HG02610 (cell line): ENCODE results near the gene FZD4.
A peak's percentile ranks its signal among the peaks of the same experiment; 100 is the strongest.
"Not testable (repeated sequence)": the region's sequence is repeated elsewhere in the genome, so short reads cannot be mapped to it uniquely, and the experiment has no call there.

Experiments
- ATAC-seq: cut with Tn5 transposase; IDR thresholded peaks from one replicate; pipeline ENCODE4 v1.9.1; 2021; ENCODE audit warnings: mild to moderate bottlenecking, moderate library complexity; ENCODE audit not compliant: unreplicated experiment

The FZD4 gene

DNA sequence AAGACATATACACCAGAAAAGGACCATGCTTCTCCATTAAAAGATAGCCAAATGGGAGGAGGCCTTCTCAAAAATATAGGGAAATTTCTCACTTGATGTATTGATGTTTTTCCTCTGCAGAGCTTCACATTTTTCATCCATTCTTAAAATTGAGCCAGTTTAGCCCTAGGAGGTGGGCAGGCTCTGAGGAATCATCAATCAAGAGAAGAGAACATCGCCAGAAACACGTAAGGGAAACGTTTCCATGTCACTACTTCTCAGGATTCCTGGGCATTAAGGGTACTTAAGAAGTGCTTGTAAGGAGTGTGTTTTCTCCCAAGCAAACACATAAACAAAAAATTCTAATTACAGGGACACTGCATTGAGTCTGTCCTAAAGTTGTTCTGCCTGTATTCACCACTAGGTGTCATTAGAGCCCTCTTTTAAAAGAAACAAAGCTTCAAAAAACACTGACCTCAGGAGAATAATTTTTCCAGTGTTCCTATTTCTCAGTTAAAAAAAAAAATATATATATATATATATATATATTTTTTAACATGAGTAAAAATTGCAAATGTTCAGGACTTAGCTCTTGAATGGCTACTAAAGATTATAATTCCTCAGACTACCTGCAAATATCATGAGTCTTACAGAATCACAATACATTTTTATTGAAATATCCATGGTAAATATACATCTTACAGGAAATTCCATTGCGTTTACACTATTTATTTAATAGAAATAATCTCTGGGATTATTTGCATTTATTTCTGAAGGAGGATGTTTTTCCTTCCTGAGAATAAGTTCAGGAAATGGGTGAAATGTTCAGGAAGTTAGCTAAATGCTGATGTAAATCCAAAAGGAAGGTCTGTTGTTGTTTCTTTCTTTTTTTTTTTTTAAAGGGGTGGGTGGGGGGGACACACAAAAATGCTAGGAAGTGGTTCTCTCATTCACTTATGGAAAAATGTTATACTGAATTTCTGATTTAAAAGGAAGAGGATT lies 16.0 kb downstream of the FZD4 start:
- ATAC-seq, result peak; percentile 78

DNA sequence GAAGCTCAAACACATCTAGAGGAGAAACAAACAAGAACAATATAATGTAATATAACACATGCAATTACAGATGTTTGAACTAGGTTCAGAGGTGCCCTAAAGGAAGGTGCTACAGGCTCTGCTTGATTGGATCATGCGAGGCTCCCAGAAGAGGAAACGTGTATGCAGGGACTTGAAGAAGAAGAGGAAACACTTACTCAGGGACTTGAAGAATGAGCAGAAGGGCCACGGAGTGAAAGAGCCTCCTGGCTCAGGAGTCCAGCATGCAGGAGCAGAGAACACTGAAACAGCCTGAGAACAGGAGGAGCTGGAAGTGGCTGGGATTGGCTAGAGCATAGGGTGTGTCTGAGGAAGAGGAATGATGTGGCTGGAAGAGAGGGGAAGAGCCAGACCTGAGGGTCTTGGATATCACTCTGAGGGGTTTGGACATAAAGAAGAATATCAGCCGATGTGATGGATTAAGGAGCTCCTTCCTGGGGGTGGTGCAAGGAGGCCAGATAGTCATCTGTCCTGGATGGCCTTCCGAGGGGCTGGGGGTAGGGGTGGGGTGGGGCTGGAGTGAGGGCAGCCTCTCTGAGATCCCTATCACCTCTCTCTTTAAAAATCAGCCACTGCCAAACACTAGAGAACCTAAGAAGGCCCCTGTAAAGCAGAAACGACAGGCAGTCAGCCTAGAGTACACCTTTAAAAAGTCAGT lies 16.8 kb downstream of the FZD4 start:
- no peak for ATAC-seq

DNA sequence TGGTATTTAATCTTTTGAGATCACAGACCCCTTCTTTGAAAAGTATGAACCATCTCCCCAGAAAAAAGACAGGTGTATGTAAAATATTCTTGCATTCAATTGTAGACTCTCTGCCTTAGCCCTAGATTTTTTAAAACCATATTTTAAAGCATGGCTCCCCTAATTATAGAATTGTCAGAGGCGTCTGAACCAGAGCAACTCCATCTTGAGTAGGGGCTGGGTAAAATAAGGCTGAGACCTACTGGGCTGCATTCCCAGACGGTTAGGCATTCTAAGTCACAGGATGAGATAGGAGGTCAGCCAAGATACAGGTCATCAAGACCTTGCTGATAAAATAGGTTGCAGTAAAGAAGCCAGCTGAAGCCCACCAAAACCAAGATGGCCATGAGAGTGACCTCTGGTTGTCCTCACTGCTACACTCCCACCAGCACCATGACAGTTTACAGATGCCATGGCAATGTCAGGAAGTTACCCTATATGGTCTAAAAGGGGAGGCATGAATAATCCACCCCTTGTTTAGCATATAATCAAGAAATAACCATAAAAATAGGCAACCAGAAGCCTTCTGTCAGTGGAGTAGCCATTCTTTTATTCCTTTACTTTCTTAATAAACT lies 17.9 kb downstream of the FZD4 start:
- ATAC-seq, result not testable (repeated sequence)

DNA sequence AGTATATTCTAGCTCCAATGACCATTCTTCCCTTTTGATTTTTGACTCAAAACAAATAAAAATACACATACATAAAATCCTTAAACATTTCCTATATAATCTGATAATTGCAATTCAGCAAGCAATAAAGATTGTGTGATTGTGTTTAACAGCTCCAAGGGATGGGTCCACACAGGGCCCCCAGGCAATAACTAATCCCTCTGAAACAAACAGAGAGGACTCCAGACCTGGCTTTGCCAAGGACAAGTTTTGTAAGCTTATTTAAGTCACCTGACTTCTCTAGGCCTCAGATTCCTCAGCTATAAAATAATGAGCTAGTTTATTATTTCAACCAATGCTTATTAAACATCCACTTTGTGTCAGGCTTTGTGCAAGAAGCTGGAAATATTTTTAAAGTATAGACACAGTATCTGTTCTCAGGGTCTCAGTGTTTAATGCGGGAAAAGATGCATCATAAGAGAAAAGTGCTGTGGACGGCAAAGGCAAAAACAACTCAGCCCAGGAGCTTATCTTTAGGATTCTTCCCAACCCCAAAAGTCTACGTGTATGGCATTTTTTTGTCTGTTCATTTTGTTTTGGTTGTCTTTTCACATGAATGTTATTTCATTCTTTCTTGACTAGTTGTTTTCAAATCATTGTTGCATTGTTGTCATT lies 20.1 kb downstream of the FZD4 start:
- ATAC-seq, result no peak

DNA sequence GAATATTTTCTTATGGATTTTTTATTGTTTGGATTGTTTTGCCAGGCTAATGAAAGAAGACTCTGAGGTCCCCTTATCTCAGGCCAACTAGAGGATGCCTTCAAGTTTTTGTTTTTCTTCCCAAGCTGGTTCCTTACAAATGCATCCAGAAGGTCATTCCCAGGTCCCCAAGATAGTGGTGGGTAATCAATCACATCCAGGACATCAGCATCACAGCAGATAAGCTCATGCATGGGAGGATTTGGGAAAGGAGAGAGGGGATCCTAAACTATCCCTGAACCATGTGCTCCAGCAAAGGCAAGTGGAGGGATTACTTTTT lies 20.7 kb downstream of the FZD4 start:
- no peak for ATAC-seq

DNA sequence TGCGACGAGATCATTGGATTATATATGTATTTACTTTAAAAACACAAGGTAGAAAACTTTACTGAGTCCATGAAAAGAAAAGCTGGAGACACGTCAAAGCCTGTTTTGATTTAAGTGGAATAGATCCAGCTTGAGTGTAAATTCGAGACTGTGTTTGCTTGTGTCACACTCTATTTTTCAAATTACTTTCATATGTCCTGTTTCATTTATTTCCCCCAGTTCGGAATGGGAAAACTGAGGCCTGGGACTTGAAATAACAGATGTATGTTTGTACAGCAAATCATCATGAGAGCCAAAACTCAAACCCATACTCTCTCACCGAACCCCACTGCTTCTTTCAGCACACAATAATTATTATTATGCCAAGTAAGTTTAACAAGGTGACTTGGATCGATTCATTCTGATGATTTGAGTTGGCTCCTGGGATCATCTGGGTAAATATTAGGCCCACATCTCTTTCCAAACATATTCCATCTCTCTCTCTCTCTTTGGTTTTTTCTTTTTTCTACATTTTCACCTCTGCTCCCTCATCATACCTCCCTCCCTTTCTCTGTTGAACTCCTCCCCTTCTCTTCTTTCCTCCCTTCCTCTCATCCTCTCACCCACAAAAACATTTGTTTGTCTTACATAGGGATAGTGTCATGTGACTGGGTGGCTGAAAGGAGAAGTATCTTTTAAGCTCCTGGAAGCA lies 21.2 kb downstream of the FZD4 start:
- ATAC-seq, result no peak

DNA sequence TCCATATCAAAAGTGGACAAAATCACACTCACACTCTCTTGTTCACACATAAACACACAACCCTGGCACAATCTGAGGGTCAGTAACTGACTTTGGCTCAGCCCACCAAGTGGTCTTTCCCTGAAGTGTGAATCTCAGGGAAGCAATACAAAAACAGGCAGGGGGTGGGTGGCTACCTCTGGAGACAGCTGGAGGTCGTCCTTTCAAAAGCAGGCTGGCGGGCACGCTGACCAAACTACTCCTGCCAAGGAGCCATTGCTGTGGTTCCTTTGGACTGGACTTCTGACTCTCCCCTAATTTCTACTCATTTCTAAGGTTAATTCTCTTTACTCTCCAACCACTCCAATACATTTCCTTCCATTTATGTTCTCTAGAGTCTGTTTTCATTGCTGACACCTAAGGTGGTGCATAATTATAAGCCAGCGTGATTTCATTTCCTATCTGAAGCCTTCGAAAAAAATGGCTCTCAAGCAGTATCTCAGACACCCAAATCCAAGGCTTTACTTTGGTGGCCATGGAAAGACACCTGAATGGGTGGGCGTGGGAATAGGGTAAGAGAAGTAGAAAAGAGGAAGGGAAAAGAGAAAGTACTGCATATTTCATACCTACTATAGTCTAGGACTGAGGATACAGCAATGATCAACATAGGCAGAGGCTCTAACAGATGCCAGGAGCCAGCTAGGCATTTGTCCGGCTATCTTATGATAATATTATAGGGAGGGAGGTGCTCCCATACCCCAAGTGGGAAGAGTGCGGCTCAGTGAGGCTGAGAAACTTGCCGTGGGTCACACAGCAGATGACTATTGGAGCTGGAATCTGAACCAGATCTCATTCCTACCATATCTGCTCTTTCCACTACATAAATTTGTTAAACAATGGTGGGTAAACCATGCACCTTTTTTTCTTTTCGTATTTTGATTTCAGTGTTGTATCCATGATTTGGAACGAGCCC lies 22.0 kb downstream of the FZD4 start:
- ATAC-seq, result no peak

DNA sequence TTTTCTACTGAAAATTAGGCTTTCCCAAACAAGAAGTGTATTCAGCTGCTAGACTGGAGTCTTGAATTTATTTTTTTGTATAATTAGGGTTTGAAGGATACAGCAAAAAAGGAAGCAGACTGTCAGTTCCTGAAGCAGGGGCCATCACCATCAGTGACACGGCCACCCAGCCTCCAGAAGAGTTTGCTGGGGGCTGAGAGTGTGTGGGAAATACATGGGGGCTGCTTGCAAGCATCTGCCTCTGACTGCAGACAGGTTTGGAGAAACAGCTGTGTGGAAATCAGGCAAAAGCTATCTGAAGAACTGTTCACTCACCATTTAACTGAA lies 23.0 kb downstream of the FZD4 start:
- no peak for ATAC-seq

DNA sequence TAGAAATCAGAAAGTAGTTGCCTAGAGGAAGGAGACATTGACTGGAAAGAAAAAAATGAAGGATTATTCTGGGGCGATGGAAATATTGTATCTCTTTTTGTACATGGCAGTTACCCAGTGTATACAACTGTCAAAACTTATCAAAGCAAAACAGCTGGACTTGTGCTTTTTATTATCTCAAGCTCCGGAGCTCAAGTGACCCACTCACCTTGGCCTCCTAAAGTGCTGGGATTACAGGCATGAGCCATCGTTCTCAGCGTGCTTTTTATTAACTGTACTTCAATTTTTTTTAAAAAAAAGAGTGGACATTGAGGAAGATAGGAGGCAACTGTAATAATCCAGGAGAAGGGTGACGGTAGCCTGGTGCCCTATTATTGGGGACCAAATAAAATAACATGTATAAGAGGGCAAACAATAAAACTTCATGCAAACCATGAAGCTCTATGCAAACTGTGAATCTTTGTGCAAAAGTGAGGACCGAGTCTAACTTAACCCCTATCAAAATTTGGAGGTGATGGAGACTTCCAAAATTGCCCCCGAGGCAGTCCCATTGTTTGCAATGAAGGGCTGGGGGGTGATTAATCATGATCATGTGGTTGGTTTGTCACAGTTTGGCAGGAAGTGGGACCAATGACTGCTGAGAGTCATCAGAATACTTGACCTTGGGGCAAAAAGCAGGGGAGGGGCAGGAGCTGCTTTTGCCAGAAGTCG lies 23.5 kb downstream of the FZD4 start:
- ATAC-seq, result no peak

DNA sequence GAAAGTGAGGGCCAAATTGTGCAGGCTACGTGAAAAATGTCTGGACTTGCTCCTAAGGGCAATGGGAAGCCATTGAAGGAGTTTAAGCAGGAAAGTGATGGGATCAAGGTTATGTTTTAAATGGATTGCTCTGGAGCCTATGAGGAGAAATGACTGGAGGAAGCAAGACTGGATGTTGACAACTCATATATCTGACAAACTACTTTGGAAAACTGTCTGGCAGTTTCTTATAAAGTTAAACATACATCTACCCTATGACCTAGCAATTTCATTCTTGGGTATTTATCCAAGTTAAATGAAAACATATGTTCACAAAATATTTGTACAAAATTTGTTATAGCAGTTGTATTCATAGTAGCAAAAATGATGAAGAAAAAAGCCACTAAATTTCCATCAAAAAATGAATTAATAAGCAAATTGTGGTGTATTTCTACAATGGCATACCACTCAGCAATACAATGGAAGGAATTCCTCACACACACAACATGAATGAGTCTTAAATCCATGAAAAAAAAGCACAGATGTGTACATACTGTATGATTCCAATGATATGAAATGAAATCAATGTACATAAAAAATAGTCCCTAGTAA lies 24.1 kb downstream of the FZD4 start:
- no peak for ATAC-seq

DNA sequence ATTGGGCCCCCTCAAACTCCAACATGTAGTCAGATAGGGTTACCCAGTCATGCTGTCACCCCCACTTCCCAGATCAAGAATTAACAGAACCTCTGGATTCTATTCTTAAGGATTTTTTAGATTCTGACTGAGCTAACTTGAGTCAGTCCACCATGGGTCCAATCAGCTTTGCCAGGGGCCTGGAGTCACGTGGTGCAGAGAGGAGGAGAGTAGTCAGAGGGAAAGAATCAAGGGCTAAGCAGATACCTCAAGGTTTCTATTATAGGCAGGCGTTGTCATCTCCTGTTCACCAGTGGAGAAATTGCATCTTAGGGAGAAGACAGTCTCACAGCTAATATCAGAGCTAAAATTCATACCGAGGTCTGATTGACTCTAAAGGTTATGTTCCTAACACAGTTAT lies 28.2 kb downstream of the FZD4 start:
- ATAC-seq, result no peak

DNA sequence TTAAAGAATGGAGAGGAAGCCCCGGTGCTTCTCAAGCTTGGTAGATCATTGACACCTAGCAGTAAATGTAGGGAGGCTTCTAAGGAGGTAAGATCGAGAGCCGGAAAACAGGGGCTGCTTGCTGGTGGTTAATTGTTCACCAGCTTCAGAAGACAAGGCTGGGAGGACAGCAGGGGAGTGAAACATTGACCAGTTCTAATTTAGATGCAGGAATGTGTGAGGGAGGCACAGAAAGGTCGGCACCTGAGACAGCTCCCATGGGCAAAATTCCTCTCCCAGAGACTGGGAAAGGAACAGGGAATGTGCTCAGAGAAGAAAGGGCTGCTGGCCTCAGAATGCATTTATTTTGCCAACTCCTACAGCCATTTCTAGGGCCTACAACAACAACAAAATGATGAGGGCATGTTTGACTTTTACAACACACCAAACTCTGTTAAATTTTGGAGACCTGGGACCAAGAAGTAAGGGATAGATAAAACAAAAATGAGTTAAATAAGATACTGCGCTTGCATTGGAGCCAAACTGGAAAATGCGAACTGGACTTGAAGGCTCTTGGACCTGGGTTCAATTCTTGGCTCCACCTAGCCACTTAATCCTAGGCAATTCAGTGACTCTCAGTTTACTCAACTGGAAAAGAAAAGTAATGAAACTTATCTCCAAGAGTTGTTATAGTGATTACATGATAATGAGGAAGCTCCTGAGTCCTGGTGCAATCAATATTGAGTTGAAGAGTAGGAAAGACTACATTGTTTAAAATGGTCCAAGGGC lies 31.0 kb downstream of the FZD4 start:
- no peak for ATAC-seq

DNA sequence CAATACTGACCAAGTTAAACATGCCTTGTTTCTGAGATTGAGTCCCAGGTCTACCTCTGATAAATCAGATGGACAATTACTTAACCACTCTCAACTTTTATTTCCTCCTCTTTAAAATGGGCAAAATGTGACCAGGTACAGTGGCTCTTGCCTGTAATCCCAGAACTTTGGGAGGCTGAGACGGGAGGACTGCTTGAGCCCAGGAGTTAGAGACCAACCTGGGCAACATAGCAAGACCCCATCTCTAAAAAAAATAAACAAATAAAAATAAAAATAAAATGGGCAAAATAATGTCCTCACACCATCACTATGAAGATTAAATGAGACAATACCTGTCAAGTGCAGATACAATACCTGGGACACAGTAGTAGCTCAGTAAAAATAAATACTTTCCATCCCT lies 33.0 kb downstream of the FZD4 start:
- ATAC-seq, result no peak

DNA sequence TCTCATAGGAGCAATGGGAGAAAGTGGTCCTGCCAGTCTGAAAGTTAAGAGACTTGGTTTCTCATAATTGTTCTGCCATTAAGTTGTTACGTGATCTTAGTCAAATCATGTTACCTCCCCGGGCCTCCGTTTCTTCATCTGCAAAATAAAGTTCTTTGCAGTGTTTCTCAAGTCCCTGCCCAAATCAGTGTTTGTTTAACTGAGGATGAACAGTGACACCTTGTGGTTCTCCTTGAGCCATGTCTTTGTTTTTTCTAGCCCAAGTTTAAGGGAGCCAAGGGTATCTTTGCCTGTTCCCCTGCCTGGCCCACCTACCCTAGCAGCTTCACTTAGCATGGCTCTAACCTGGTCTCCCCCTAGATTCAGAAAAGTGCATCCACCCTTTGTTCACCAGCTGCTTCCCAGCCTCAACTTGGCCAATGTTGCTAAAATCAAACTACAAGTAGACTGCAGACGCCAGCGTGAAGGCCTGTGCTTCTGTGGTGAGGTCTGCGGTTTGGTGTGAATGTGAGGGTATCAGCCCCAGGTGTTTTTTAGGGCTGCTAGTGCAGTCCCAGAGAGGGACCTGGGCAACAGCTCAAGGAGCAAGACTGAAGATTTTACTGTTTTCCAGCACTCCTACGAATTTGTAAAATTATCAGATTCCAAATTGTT lies 35.5 kb downstream of the FZD4 start:
- ATAC-seq, result no peak

DNA sequence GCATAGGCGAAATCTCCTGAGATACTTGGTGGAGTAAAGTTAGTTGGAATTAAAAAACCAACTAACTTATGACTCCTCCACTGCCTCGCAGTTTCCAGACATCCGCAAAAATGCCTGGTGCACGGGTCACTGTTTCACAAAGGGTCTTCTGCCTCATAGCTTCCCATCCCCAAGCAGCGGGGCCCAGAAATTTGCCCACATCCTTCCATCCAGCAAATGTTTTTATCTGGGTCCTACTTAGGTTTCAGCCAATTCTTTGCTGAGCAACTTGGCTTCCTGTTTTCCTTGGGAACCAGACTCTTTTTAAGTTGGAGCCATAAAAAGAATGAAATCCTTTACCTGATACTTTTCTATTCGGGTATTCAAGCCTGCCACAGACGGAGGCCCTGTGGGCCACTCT lies 36.2 kb downstream of the FZD4 start:
- ATAC-seq, result no peak

DNA sequence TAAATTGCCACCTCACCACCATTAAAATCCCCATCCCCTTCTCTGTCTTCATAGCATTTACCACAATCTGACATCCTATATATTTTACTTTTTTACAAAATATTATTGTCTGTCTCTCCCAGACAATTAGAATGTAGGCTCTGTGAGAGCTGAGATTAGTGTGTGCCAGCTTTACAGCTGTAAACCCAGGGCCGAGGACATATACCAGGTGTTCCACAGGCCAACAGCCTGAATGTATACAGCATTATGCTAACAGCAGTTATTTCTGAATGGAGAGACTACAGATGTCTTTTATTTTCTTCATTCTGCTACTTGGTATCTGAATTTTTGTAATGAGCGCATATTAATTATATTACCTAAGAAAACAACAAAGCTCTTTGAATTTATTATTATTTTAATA lies 36.7 kb downstream of the FZD4 start:
- ATAC-seq, result no peak

DNA sequence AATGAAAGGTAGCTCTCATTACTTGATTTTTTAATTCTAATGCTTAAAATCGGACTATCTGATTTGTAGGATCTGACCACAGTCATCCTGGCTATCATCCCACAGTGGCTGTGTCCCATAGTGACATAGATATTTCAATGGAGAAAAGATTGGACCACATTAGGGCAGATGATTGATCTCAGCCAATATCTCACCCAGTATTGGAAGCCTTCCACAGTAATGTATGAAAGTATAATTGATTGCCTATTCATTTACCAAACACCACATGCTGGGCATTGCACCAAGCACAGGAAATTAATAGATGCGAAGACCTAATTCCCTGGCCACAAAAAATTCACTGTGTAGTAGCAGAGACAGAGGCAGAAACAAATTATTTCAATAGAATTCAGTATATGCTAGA lies 37.6 kb downstream of the FZD4 start:
- ATAC-seq, result no peak

DNA sequence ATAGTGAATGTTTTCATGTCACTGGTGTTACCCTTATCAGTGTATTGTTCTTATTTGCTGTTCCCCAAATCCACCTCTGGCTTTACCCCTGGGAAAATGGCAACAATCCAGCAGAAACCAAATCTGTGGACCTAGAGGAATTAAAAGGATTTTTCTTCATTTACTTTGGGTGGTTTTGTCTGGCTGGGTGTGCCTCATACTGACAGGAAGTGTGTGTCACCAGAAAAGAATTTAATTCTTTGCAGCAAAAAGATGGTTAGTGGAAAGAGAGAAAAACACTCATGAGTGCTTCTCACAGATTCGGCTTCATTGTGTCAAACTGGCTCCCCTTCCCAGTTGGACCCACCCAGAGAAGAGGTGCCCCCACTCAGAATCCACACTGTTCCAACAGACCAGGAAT lies 38.9 kb downstream of the FZD4 start:
- ATAC-seq, result no peak
